Subcutaneous adipose tissue (tissue), 4 donors: ENCODE results near the gene ITGA6. TPM values are rescaled to one million over a fixed set of nuclear protein-coding genes. Genes with fewer than 3 reads are reported as not detected.

ENCODE experiments used
- CTCF ChIP-seq: fragments of 450-650 bp; IDR thresholded peaks from one replicate; pipeline ENCODE4 v1.5.1; 2016; ENCODE audit warnings: low read depth, mild to moderate bottlenecking, control low read depth, antibody characterized with exemption, moderate library complexity
- total RNA-seq, 4 donors: library from RNA; depleted of rRNA; stranded (reverse); fragments of >200 nt; gene quantifications; one replicate each; pipeline ENCODE4 v1.1.0, GENCODE V29; 2016

The ITGA6 gene
- total RNA-seq, 4 donors from 2014 or later = 43.7 to 133 (median 78.9) TPM

- no peak for TF ChIP-seq CTCF
Observed at GRCh38 chr2:172395503-172395902, 31.9 kb upstream of the ITGA6 start.

GRCh38 chr2:172397148-172397834, 30.1 kb upstream of the ITGA6 start:
- no peak for TF ChIP-seq CTCF

GRCh38 chr2:172398440-172398839, 28.9 kb upstream of the ITGA6 start:
- no peak for TF ChIP-seq CTCF

- TF ChIP-seq CTCF = no peak
Observed at GRCh38 chr2:172399765-172400164, 27.6 kb upstream of the ITGA6 start.

- TF ChIP-seq CTCF = no peak
Observed at GRCh38 chr2:172402198-172402597, 25.2 kb upstream of the ITGA6 start.

GRCh38 chr2:172403402-172403801, 24.0 kb upstream of the ITGA6 start:
- no peak for TF ChIP-seq CTCF

- no peak for TF ChIP-seq CTCF
Observed at GRCh38 chr2:172403881-172404468, 23.4 kb upstream of the ITGA6 start.
